ENCODE results near the gene NT5C.

NT5C gene

GRCh38 chr17:75124041-75124818, 7.3 kb downstream of the NT5C start:
- H4K20me1 ChIP-seq (ENCODE audit: control insufficient read depth, insufficient read depth, low read depth, low read length) = no peaks in the 10 kb centered on the region
- H3F3A ChIP-seq (ENCODE audit: control insufficient read depth, insufficient read depth) = peaks cover 5% of the 10 kb centered on the region
- H3K4me3 ChIP-seq (ENCODE audit: low read length) = no peak overlapping the region
- no peak overlapping the region for H3K4me2 ChIP-seq (ENCODE audit: low read length)
- peaks cover 8% of the 10 kb centered on the region for H3K4me1 ChIP-seq (ENCODE audit: control insufficient read depth, low read length)
- H3K36me3 ChIP-seq (ENCODE audit: control insufficient read depth, low read length) = peaks cover 6% of the 10 kb centered on the region
- H3K27ac ChIP-seq (ENCODE audit: low read depth, low read length) = no peak overlapping the region
- H3K27me3 ChIP-seq (ENCODE audit: control insufficient read depth, low read length) = no peaks in the 10 kb centered on the region
- no peaks in the 10 kb centered on the region for H3K9me2 ChIP-seq (replicated peaks; ENCODE audit: control insufficient read depth, low read length)
- no peaks in the 10 kb centered on the region for H3K9me3 ChIP-seq (ENCODE audit: control insufficient read depth, insufficient read depth, low read length)
- TF ChIP-seq CTCF (IDR thresholded peaks at IDR 0.05; ENCODE audit: low read depth, low read length, poor library complexity, severe bottlenecking) (no peak), EZH2phosphoT487 (IDR thresholded peaks at IDR 0.05; ENCODE audit: borderline replicate concordance, low read length) (no peak)
- no peaks in the 10 kb centered on the region for H3K79me2 ChIP-seq (ENCODE audit: control insufficient read depth, low read length)

- peaks cover 31% of the 10 kb centered on the region for H3K4me1 ChIP-seq (ENCODE audit: control insufficient read depth, low read length)
- no peaks in the 10 kb centered on the region for H3K9me3 ChIP-seq (ENCODE audit: control insufficient read depth, insufficient read depth, low read length)
- no peak overlapping the region for H3K4me3 ChIP-seq (ENCODE audit: low read length)
- TF ChIP-seq CTCF (IDR thresholded peaks at IDR 0.05; ENCODE audit: low read depth, low read length, poor library complexity, severe bottlenecking) (no peak), EZH2phosphoT487 (IDR thresholded peaks at IDR 0.05; ENCODE audit: borderline replicate concordance, low read length) (no peak)
- H3K79me2 ChIP-seq (ENCODE audit: control insufficient read depth, low read length) = peaks cover 7% of the 10 kb centered on the region
- H3K27ac ChIP-seq (ENCODE audit: low read depth, low read length) = no peak overlapping the region
- no peaks in the 10 kb centered on the region for H3K27me3 ChIP-seq (ENCODE audit: control insufficient read depth, low read length)
- H3F3A ChIP-seq (ENCODE audit: control insufficient read depth, insufficient read depth) = no peaks in the 10 kb centered on the region
- no peaks in the 10 kb centered on the region for H3K9me2 ChIP-seq (replicated peaks; ENCODE audit: control insufficient read depth, low read length)
- H4K20me1 ChIP-seq (ENCODE audit: control insufficient read depth, insufficient read depth, low read depth, low read length) = no peaks in the 10 kb centered on the region
- H3K4me2 ChIP-seq (ENCODE audit: low read length) = no peak overlapping the region
- 0 out of 2 replicates have a peak, but pooled peaks cover 3% of the 10 kb centered on the region for H3K36me3 ChIP-seq (ENCODE audit: control insufficient read depth, low read length)
Measured at GRCh38 chr17:75118307-75118706, 13.2 kb downstream of the NT5C start.

- Histone ChIP-seq H3K4me2 (ENCODE audit: low read length) (no peak overlapping the region), H3K9me2 (replicated peaks; ENCODE audit: control insufficient read depth, low read length) (no peaks in the 10 kb centered on the region), H3K9me3 (ENCODE audit: control insufficient read depth, insufficient read depth, low read length) (no peaks in the 10 kb centered on the region), H3F3A (ENCODE audit: control insufficient read depth, insufficient read depth) (0 out of 2 replicates have a peak, but pooled peaks cover 3% of the 10 kb centered on the region), H3K27ac (ENCODE audit: low read depth, low read length) (no peak overlapping the region), H3K27me3 (ENCODE audit: control insufficient read depth, low read length) (no peaks in the 10 kb centered on the region), H3K4me1 (ENCODE audit: control insufficient read depth, low read length) (peaks cover 31% of the 10 kb centered on the region), H3K36me3 (ENCODE audit: control insufficient read depth, low read length) (0 out of 2 replicates have a peak, but pooled peaks cover 3% of the 10 kb centered on the region), H3K79me2 (ENCODE audit: control insufficient read depth, low read length) (peaks cover 7% of the 10 kb centered on the region), H4K20me1 (ENCODE audit: control insufficient read depth, insufficient read depth, low read depth, low read length) (no peaks in the 10 kb centered on the region), H3K4me3 (ENCODE audit: low read length) (no peak overlapping the region)
- TF ChIP-seq CTCF (IDR thresholded peaks at IDR 0.05; ENCODE audit: low read depth, low read length, poor library complexity, severe bottlenecking) (no peak), EZH2phosphoT487 (IDR thresholded peaks at IDR 0.05; ENCODE audit: borderline replicate concordance, low read length) (no peak)
Measured at GRCh38 chr17:75116737-75117136, 14.8 kb downstream of the NT5C start.

Measured in DOHH2 (cell line).